ENCODE data around the gene IL12RB1. TPM values are rescaled to one million over a fixed set of nuclear protein-coding genes. Genes with fewer than 3 reads are reported as not detected.

IL12RB1 gene
- total and polyA plus RNA-seq, 10 of the 15 experiments (the other 5 are each of a cell fraction or from before 2014, with no cell fraction given) = 2.8 to 29.9 (median 17.6) TPM

DNA sequence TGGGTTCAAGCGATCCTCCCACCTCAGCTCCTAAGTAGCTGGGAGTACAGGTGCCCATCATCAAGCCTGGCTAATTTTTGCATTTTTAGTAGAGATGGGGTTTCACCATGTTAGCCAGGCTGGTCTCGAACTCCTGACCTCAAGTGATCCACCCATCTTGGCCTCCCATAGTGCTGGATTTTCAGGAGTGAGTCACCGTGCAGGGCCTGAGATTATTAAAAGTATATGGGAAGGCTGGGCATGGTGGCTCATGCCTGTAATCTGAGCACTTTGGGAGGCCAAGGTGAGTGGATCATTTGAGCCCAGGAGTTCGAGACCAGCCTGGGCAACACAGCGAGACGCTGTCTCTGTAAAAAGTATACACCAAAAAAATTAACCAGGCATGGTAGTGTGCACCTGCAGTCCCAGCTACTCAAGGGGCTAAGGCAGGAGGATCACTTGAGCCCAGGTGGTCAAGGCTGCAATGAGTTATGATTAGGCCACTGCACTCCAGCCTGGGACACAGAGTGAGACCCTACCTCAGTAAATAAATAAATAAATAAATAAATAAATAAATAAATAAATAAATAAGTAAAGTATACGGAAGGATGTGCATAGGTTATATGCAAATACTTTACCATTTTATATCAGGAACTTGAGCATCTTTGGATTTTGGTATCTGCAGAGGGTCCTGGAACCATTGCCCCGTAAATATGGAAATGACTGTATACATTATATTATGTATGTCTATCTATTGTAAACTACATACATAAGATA is 854 bp downstream of the IL12RB1 start:
- peak overlapping the region; percentile 94 for H3K4me3 ChIP-seq
- no peak for ATAC-seq
- H3K9me3 ChIP-seq (replicated peaks; ENCODE audit: control insufficient read depth, insufficient read depth, low read length) = no peaks in the 10 kb centered on the region
- ChIA-PET POLR2A (interaction anchor here (1.0 to 1.3 kb wide), 2 partner anchors 13 to 20 kb away, joined by 3 to 5 read pairs; no protein-coding TSS in a partner anchor), RAD21 (ENCODE audit: unreplicated experiment) (interaction anchor here (1.1 to 3.6 kb wide), 3 partner anchors 13 to 66 kb away, joined by 5 to 37 read pairs (median 7); partner anchors contain the start of genes MAST3 and PIK3R2), SMC1A (ENCODE audit: uncharacterized antibody, unreplicated experiment) (interaction anchor here (1.1 to 5.0 kb wide), 3 partner anchors 13 to 22 kb away, joined by 3 to 30 read pairs (median 5); partner anchors contain the start of gene MAST3), CTCF (interaction anchor here (0.6 to 1.4 kb wide), 2 partner anchors 22 to 244 kb away, joined by 4 to 5 read pairs; no protein-coding TSS in a partner anchor)
- FAIRE-seq = no peak
- 33% methylated on average over 8 of the region's 8 CpGs for whole genome bisulfite sequencing (ENCODE audit: insufficient coverage, insufficient replicate concordance, low lambda C conversion rate, missing lambda C conversion rate)
- intact Hi-C loops (cut with micrococcal nuclease; ENCODE audit: unreplicated experiment) = no loop called here
- peaks cover 24% of the 10 kb centered on the region for H3K4me1 ChIP-seq (ENCODE audit: control insufficient read depth, insufficient read depth, low read length)
- TF ChIP-seq, protein P1, sequence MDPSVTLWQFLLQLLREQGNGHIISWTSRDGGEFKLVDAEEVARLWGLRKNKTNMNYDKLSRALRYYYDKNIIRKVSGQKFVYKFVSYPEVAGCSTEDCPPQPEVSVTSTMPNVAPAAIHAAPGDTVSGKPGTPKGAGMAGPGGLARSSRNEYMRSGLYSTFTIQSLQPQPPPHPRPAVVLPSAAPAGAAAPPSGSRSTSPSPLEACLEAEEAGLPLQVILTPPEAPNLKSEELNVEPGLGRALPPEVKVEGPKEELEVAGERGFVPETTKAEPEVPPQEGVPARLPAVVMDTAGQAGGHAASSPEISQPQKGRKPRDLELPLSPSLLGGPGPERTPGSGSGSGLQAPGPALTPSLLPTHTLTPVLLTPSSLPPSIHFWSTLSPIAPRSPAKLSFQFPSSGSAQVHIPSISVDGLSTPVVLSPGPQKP (IDR thresholded peaks at IDR 0.05; ENCODE audit: low read depth, low read length) = no peak
- TF ChIP-seq TARDBP (IDR thresholded peaks at IDR 0.05; ENCODE audit: borderline replicate concordance) (no peak), TCF7 (IDR thresholded peaks at IDR 0.05; ENCODE audit: borderline replicate concordance) (no peak), SUPT20H (IDR thresholded peaks at IDR 0.05; ENCODE audit: borderline replicate concordance, control insufficient read depth, low read depth, low read length) (no peak)
- in situ Hi-C loops (cut with MboI) = no loop called here
- no peaks in the 10 kb centered on the region for H4K20me1 ChIP-seq (ENCODE audit: control insufficient read depth, insufficient read depth)
- H3K9ac ChIP-seq (ENCODE audit: control insufficient read depth, insufficient read depth, low read length) = peak overlapping the region; percentile 95; the same call in 1 of the 2 replicates
- peaks cover 0 to 3% of the 10 kb centered on the region in 2 experiments; a peak in 2 of 4 replicates for H3K36me3 ChIP-seq (ENCODE audit: control insufficient read depth in 2 of 2, insufficient read depth in 2 of 2, low read length in 1 of 2)
- no peak for DNase-seq (ENCODE audit: low read depth, low spot score)
- BruUV-seq (replicated peaks) = no TSS peak
- H3K79me2 ChIP-seq (ENCODE audit: control insufficient read depth, insufficient read depth, low read length) = peaks cover 9% of the 10 kb centered on the region
- no peaks in the 10 kb centered on the region for H3K27me3 ChIP-seq (replicated peaks in 1 of 2; ENCODE audit: control insufficient read depth in 2 of 2, insufficient read depth in 2 of 2, low read length in 1 of 2)
- H3K27ac ChIP-seq (ENCODE audit: control insufficient read depth, insufficient read depth) = peak overlapping the region; percentile 97
- peak overlapping the region; percentile 84; the same call in 1 of the 2 replicates for H2AFZ ChIP-seq (ENCODE audit: control insufficient read depth, low read depth, low read length)
- peak overlapping the region; percentile 95 for H3K4me2 ChIP-seq (ENCODE audit: control insufficient read depth, insufficient read depth)

Data from GM12878 (cell line).